OCI-LY3 (cell line): ENCODE measurements around the gene KDM5C.

Experiments used
- H2AFZ ChIP-seq: fragments of 200-600, 300-600 bp; shearing (Covaris generic); 2 replicates; pipeline ENCODE4 v1.6.0; 2014; ENCODE audit warnings: antibody characterized with exemption, low read depth, low read length
- H3K27ac ChIP-seq: fragments of 200-600, 300-600 bp; sonication (generic); 2 replicates; pipeline ENCODE4 v1.5.1; 2014; ENCODE audit warnings: mild to moderate bottlenecking, low read length, moderate library complexity, mixed read lengths
- H3K27me3 ChIP-seq: fragments of 200-600, 300-600 bp; sonication (generic); 2 replicates; pipeline ENCODE4 v1.6.1; 2014; ENCODE audit warnings: low read depth, low read length, mixed read lengths
- H3K36me3 ChIP-seq: fragments of 200-600, 300-600 bp; sonication (generic); replicated peaks from 2 replicates; pipeline ENCODE3; 2014; ENCODE audit warnings: low read depth, low read length, mixed read lengths
- H3K4me1 ChIP-seq: fragments of 300-600, 200-600 bp; sonication (generic); 2 replicates; pipeline ENCODE4 v1.6.1; 2014; ENCODE audit warnings: low read length, mixed read lengths
- H3K4me2 ChIP-seq: fragments of 200-600, 300-600 bp; sonication (generic); 2 replicates; pipeline ENCODE4 v1.6.1; 2014; ENCODE audit warnings: low read length, mixed read lengths
- H3K4me3 ChIP-seq: fragments of 300-600, 200-600 bp; sonication (generic); 2 replicates; pipeline ENCODE4 v1.5.1; 2014; ENCODE audit warnings: antibody characterized with exemption, mild to moderate bottlenecking, low read length, moderate library complexity
- H3K79me2 ChIP-seq: fragments of 300-600, 200-600 bp; shearing (Covaris generic); 2 replicates; pipeline ENCODE4 v1.6.1; 2014; ENCODE audit warnings: mild to moderate bottlenecking, low read length, mixed read lengths
- H3K9ac ChIP-seq: fragments of 300-600, 200-600 bp; shearing (Covaris generic); 2 replicates; pipeline ENCODE4 v1.6.0; 2014; ENCODE audit warnings: mild to moderate bottlenecking, low read length, moderate library complexity
- H3K9me3 ChIP-seq: fragments of 200-600, 300-600 bp; shearing (Covaris generic); 2 replicates; pipeline ENCODE4 v1.6.1; 2014; ENCODE audit warnings: low read length, mixed read lengths; ENCODE audit not compliant: insufficient read depth
- H4K20me1 ChIP-seq: fragments of 200-600, 300-600 bp; sonication (generic); 2 replicates; pipeline ENCODE4 v1.6.1; 2016; ENCODE audit warnings: low read length, mixed read lengths; ENCODE audit not compliant: insufficient read depth
- EZH2phosphoT487 ChIP-seq: fragments of 200-600 bp; shearing (Covaris generic); IDR thresholded peaks from 2 replicates; pipeline ENCODE4 v1.6.1; 2018; ENCODE audit warnings: antibody characterized with exemption, mixed run types, low read depth
- TF ChIP-seq, protein P1 (sequence below): fragments of 200-600, 300-600 bp; sonication (generic); IDR thresholded peaks from 2 replicates; pipeline ENCODE4 v1.5.1; 2014; ENCODE audit warnings: antibody characterized with exemption, low read length, low read depth

Gene KDM5C

DNA sequence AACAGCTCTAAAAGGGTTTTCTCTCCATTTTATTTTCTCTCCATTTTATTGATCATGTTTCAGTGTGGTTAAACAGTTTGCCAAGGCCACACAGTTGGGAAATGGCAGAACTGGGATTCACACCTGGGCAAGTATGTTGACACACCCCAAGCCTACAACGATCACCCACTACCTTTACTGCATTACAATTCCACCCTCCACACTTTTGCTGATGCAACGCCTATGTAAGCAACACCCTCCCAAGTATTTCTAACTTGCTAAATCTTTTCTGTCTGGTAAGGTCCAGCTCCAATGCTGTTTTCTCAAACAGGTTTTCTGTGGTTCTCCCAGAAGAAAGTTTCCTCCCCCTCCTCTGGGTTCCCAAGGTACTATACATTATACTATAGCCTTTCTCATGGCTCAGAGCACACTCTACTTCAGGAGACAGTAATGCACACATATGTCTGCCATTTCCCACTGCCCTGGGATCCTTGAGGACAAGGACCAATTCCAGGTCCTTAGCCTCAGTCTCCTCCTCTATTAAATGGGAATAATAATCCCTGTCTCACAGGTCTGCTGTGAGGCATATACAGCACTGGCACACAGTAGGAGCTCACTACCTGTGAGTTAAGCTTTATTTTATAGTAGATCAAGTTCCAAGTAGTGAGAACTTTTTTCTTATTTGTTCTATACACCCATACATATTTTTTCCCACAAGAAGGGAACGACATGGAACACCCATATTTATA lies 28.4 kb upstream of the KDM5C start:
- Histone ChIP-seq H2AFZ (no peak overlapping the region), H3K9me3 (no peaks in the 10 kb centered on the region), H3K4me2 (no peak overlapping the region), H3K27me3 (no peaks in the 10 kb centered on the region), H3K4me3 (no peak overlapping the region), H3K27ac (no peak overlapping the region), H3K9ac (no peak overlapping the region), H3K79me2 (no peaks in the 10 kb centered on the region), H3K4me1 (no peaks in the 10 kb centered on the region), H3K36me3 (no peaks in the 10 kb centered on the region), H4K20me1 (no peaks in the 10 kb centered on the region)
- no peak for TF ChIP-seq EZH2phosphoT487
- TF ChIP-seq, protein P1, sequence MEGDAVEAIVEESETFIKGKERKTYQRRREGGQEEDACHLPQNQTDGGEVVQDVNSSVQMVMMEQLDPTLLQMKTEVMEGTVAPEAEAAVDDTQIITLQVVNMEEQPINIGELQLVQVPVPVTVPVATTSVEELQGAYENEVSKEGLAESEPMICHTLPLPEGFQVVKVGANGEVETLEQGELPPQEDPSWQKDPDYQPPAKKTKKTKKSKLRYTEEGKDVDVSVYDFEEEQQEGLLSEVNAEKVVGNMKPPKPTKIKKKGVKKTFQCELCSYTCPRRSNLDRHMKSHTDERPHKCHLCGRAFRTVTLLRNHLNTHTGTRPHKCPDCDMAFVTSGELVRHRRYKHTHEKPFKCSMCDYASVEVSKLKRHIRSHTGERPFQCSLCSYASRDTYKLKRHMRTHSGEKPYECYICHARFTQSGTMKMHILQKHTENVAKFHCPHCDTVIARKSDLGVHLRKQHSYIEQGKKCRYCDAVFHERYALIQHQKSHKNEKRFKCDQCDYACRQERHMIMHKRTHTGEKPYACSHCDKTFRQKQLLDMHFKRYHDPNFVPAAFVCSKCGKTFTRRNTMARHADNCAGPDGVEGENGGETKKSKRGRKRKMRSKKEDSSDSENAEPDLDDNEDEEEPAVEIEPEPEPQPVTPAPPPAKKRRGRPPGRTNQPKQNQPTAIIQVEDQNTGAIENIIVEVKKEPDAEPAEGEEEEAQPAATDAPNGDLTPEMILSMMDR = no peak

DNA sequence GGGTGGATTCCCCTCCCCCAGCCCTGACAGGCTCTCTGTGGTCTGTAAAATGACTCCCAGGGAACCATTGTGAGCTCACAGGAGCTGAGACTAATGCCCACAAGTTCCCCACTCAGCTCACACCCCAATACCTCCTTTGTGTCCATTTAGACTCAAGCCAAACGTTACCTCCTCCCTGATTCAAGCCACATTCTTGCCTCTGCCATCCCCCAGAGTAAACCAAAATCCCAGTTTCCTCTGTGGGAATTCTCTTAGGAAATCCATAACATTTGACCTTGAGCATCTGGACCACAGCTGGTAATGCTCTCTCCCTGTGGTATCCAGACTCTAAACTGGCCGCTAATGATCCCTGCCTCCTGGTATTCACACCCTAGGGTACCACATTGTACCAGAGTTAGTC lies 26.3 kb upstream of the KDM5C start:
- H3K36me3 ChIP-seq = no peaks in the 10 kb centered on the region
- H4K20me1 ChIP-seq = no peaks in the 10 kb centered on the region
- no peak overlapping the region for H3K9ac ChIP-seq
- no peak overlapping the region for H3K27ac ChIP-seq
- H3K9me3 ChIP-seq = no peaks in the 10 kb centered on the region
- H3K27me3 ChIP-seq = no peaks in the 10 kb centered on the region
- no peaks in the 10 kb centered on the region for H3K79me2 ChIP-seq
- H2AFZ ChIP-seq = no peak overlapping the region
- no peaks in the 10 kb centered on the region for H3K4me1 ChIP-seq
- H3K4me2 ChIP-seq = no peak overlapping the region
- TF ChIP-seq, protein P1 = no peak
- no peak for TF ChIP-seq EZH2phosphoT487
- no peak overlapping the region for H3K4me3 ChIP-seq

DNA sequence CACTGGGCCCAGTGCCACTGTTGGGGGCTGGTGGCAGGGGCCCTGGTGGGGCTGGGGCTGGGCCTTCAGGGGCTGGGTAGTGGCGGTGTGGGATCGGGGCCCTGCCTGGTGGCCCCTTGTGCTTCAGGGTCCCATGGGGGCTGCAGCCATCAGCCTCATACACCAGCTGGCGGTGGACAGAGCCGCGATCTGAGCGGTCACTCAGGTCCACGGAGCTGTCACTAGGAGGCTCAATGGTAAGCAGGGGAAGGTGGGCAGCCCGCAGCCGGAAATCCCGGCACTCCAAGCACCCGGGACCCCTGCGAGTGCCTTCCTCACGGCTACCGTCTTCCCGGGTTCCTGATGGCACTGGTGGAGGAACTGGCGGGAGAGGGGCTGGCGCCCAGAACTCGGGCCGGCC lies 25.5 kb upstream of the KDM5C start:
- H2AFZ ChIP-seq = no peak overlapping the region
- no peaks in the 10 kb centered on the region for H3K27me3 ChIP-seq
- no peaks in the 10 kb centered on the region for H4K20me1 ChIP-seq
- H3K36me3 ChIP-seq = no peaks in the 10 kb centered on the region
- TF ChIP-seq, protein P1 = no peak
- TF ChIP-seq EZH2phosphoT487 = no peak
- H3K9me3 ChIP-seq = no peaks in the 10 kb centered on the region
- no peaks in the 10 kb centered on the region for H3K79me2 ChIP-seq
- no peak overlapping the region for H3K4me3 ChIP-seq
- no peak overlapping the region for H3K9ac ChIP-seq
- H3K4me1 ChIP-seq = no peaks in the 10 kb centered on the region
- no peak overlapping the region for H3K27ac ChIP-seq
- H3K4me2 ChIP-seq = no peak overlapping the region

DNA sequence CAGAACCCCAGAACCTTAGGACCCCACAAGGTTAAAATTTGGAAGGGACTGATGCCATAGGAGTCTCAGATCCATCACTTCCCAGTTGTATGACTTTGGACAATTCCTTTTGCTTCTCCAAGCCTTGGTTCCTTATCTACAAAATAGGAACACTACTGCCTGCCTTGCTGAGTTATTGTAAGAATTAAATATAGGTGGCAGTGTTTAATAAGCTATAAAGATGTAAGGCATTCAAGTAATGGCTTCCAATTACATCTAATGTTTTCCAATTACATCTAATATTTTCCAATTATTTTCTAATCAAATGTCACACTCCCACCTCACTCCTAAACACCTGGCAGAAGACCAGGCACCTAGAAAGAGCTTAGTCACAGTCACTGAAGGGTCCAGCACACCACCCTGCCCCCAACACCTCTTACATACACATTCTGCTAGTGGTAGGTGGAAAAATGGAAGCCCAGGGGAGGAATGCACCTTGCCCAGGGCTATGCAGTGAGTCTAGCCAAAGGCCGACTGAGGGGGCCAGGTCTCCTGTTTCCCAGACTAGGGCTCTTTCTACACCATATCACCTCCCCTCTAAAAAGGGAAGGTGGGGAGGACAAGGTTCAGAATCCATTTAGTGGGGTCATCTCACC lies 24.5 kb upstream of the KDM5C start:
- Histone ChIP-seq H3K79me2 (no peaks in the 10 kb centered on the region), H3K4me3 (no peak overlapping the region), H3K27ac (no peak overlapping the region), H3K4me1 (no peaks in the 10 kb centered on the region), H2AFZ (no peak overlapping the region), H4K20me1 (no peaks in the 10 kb centered on the region), H3K36me3 (no peaks in the 10 kb centered on the region), H3K4me2 (no peak overlapping the region), H3K9me3 (no peaks in the 10 kb centered on the region), H3K9ac (no peak overlapping the region), H3K27me3 (no peaks in the 10 kb centered on the region)
- no peak for TF ChIP-seq EZH2phosphoT487
- TF ChIP-seq, protein P1 = no peak
